HEK293T (cell line): ENCODE results near the gene OVCA2.
A peak's percentile ranks its signal among the peaks of the same experiment; 100 is the strongest.

ENCODE experiments used
- CTCF ChIA-PET: fragments of 350-600 bp; formaldehyde crosslinking; extraction: SDS; loops from one replicate; lab custom pipeline; 2021; ENCODE audit warnings: antibody characterized with exemption, inconsistent platforms; lab: Yijun Ruan, JAX
- POLR2A ChIA-PET: fragments of 350-600 bp; formaldehyde crosslinking; extraction: SDS; loops from one replicate; lab custom pipeline; 2020; ENCODE audit warnings: antibody characterized with exemption, inconsistent platforms; lab: Yijun Ruan, JAX
- DNase-seq: peaks from one replicate; pipeline ENCODE4 v3.0.0; 2012; ENCODE audit warnings: mixed read lengths; ENCODE audit errors: extremely low spot score
- ARNT ChIP-seq: fragments of 450-650 bp; IDR thresholded peaks from 2 replicates; pipeline ENCODE4 v1.6.1; 2017; ENCODE audit warnings: mild to moderate bottlenecking
- BHLHE40 ChIP-seq: fragments of 450-650 bp; IDR thresholded peaks from 2 replicates; pipeline ENCODE4 v1.6.1; 2016; ENCODE audit warnings: mild to moderate bottlenecking, moderate library complexity, borderline replicate concordance
- CTBP1 ChIP-seq: fragments of 450-650 bp; IDR thresholded peaks from 2 replicates; pipeline ENCODE4 v1.6.1; 2016; ENCODE audit warnings: borderline replicate concordance
- ELF4 ChIP-seq: fragments of 450-650 bp; IDR thresholded peaks from 2 replicates; pipeline ENCODE4 v1.6.1; 2017; ENCODE audit warnings: antibody characterized with exemption
- FOXA1 ChIP-seq: fragments of 450-650 bp; IDR thresholded peaks from 2 replicates; pipeline ENCODE4 v1.6.1; 2016; ENCODE audit warnings: mild to moderate bottlenecking
- FOXK2 ChIP-seq: fragments of 450-650 bp; IDR thresholded peaks from 2 replicates; pipeline ENCODE4 v1.6.1; 2016; ENCODE audit warnings: mild to moderate bottlenecking
- FOXM1 ChIP-seq: fragments of 450-650 bp; IDR thresholded peaks from 2 replicates; pipeline ENCODE4 v1.6.1; 2017; ENCODE audit warnings: mild to moderate bottlenecking, borderline replicate concordance
- HDGF ChIP-seq: fragments of 450-650 bp; IDR thresholded peaks from 2 replicates; pipeline ENCODE4 v1.6.1; 2017; ENCODE audit warnings: antibody characterized with exemption, borderline replicate concordance
- L3MBTL2 ChIP-seq: fragments of 450-650 bp; conservative IDR thresholded peaks from 2 replicates; pipeline ENCODE4 v1.6.1; 2016; ENCODE audit warnings: mild to moderate bottlenecking
- LEF1 ChIP-seq: fragments of 450-650 bp; IDR thresholded peaks from 2 replicates; pipeline ENCODE4 v1.6.1; 2017; ENCODE audit warnings: mild to moderate bottlenecking, borderline replicate concordance
- NFRKB ChIP-seq: fragments of 450-650 bp; IDR thresholded peaks from 2 replicates; pipeline ENCODE4 v1.6.1; 2016; ENCODE audit warnings: mild to moderate bottlenecking, moderate library complexity
- PKNOX1 ChIP-seq: fragments of 450-650 bp; IDR thresholded peaks from 2 replicates; pipeline ENCODE4 v1.6.1; 2016
- SP1 ChIP-seq: fragments of 450-650 bp; IDR thresholded peaks from 2 replicates; pipeline ENCODE4 v1.6.1; 2017
- SUZ12 ChIP-seq: fragments of 450-650 bp; IDR thresholded peaks from 2 replicates; pipeline ENCODE4 v1.6.1; 2016; ENCODE audit warnings: mild to moderate bottlenecking
- TARDBP ChIP-seq: fragments of 450-650 bp; IDR thresholded peaks from 2 replicates; pipeline ENCODE4 v1.6.1; 2016
- ZNF384 ChIP-seq: fragments of 450-650 bp; IDR thresholded peaks from 2 replicates; pipeline ENCODE4 v1.6.1; 2016

Gene OVCA2

DNA sequence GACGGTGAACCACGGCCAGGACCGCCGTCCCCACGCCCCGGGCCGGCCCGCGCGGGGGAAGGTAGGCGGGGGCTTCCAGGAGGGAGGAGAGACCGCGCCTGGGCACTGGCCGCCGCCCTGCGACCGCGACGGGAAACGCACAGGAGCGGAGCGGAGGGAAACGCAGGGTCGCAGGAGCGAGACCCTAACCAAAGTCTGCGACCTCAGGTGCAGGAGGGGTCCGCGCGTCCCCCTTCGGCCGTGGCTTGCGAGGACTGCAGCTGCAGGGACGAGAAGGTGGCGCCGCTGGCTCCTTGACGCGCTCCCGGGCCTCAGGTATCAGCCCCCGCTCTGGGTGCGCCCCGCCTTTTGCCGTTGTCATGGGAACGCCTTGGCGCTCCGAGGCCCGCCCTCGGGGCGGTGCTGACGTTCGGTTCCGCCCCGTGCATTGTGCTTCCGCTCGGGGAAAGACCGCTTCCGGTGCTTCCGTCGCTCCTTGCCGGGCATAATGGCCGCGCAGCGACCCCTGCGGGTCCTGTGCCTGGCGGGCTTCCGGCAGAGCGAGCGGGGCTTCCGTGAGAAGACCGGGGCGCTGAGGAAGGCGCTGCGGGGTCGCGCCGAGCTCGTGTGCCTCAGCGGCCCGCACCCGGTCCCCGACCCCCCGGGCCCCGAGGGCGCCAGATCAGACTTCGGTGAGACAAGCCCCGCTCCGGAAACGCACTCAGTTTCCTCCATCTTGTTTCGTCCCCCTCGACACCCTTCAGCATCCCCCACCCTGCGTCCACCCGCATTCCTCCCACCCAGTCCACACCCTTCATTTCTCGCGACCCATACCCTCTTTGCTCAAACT, at the start of gene OVCA2:
TSS of gene OVCA2 (plus strand) at position 462 of the 829 bp plus-strand sequence. CDS start at position 488, 26 bp downstream.
- ChIA-PET POLR2A (no interaction called here), CTCF (interaction anchor here (1.6 kb wide), 1 partner anchor 133 kb away, joined by 6 read pairs; no protein-coding TSS in a partner anchor)
- TF ChIP-seq ARNT (no peak), TARDBP (no peak), CTBP1 (no peak), SP1 (no peak), LEF1 (no peak), NFRKB (no peak), PKNOX1 (peak; percentile 54; the same call in 1 of the 2 replicates), SUZ12 (no peak), ELF4 (peak; percentile 72), FOXM1 (no peak), FOXK2 (no peak), L3MBTL2 (no peak), ZNF384 (no peak), HDGF (peak; percentile 62; the same call in 1 of the 2 replicates), BHLHE40 (no peak), FOXA1 (no peak)
- DNase-seq, result peak; percentile 96

DNA sequence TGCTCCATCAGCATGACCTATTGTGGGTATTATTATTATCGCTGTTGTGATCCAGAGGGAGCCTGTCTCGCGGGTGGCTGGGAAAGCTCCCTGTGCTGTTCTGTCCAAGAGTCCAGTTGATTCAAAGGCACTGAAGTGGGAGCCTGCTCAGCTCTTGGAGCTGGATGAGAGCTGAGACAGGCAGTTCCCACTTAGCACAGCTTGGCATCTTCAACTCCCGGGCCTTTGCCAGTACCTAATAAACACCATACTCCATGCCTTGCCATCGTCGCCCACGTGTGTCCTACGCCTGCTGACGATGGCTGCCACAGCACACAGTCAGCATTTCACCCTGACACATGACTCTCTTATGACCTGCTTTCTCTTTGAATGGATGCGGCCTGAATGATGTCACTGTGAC, 49.3 kb upstream of the OVCA2 start:
- ChIA-PET POLR2A (interaction anchor here (1.5 kb wide), 1 partner anchor 10 kb away, joined by 4 read pairs; no protein-coding TSS in a partner anchor), CTCF (no interaction called here)
- TF ChIP-seq SUZ12 (no peak), SP1 (no peak), ARNT (no peak), FOXA1 (no peak), BHLHE40 (no peak), PKNOX1 (no peak), ELF4 (no peak), NFRKB (no peak), HDGF (no peak), LEF1 (no peak), CTBP1 (no peak), TARDBP (no peak)
- DNase-seq, result no peak

DNA sequence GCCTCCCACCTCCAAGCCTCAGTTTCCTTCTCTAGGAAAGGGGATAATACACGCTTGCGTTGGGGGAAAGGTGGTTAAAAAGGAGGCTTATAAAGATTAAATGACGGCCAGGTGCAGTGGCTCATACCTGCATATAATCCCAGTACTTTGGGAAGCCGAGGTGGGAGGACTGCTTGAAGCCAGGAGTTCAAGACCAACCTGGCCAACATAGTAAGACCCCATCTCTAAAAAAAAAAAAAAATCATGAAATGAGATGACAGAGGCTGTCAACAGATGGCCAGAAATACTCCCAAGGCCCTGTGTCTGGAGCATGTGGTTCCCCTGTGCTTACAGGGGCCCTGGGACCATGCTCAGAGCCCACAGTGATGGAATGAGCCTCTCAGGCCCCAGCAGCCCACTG, 47.1 kb upstream of the OVCA2 start:
- CTCF ChIA-PET, result interaction anchor here (1.4 kb wide), 1 partner anchor 30 kb away, joined by 3 read pairs; no protein-coding TSS in a partner anchor
- TF ChIP-seq FOXA1 (no peak), L3MBTL2 (no peak), CTBP1 (no peak), SUZ12 (no peak), ZNF384 (no peak), FOXK2 (no peak), PKNOX1 (no peak), LEF1 (no peak), NFRKB (no peak), FOXM1 (no peak), SP1 (no peak), ELF4 (no peak), BHLHE40 (no peak)
- DNase-seq, result no peak
- POLR2A ChIA-PET, result no interaction called here

- no peak for DNase-seq
- TF ChIP-seq FOXM1, result no peak
- TF ChIP-seq ELF4, result no peak
- TF ChIP-seq PKNOX1, result 0 out of 2 replicates have a peak, but pooled peaks have one; percentile 11
- ChIA-PET CTCF (interaction anchor here (0.7 kb wide), 1 partner anchor 16 kb away, joined by 4 read pairs; no protein-coding TSS in a partner anchor), POLR2A (no interaction called here)
Measured at GRCh38 chr17:1995321-1995892, 46.4 kb upstream of the OVCA2 start.
